Neural cell (in vitro differentiated cells): ENCODE data around the gene LCNL1. TPM values are rescaled to one million over a fixed set of nuclear protein-coding genes. Genes with fewer than 3 reads are reported as not detected.

Experiments used
- H2AFZ ChIP-seq: fragments of 200-600, 300-800 bp; sonication (generic), shearing (Covaris generic); 2 replicates; pipeline ENCODE4 v1.6.0; 2014; ENCODE audit warnings: low read depth, mild to moderate bottlenecking, antibody characterized with exemption, low read length, moderate library complexity
- H3F3A ChIP-seq: fragments of 200-600 bp; shearing (Covaris generic); 2 replicates; pipeline ENCODE4 v1.6.1; 2016; ENCODE audit warnings: mild to moderate bottlenecking, moderate library complexity, mixed read lengths, antibody characterized with exemption, low read length; ENCODE audit not compliant: insufficient read depth, poor library complexity, severe bottlenecking
- H3K27ac ChIP-seq: fragments of 200-600, 300-800 bp; sonication (generic), shearing (Covaris generic); 2 replicates; pipeline ENCODE4 v1.5.1; 2014; ENCODE audit warnings: mild to moderate bottlenecking, low read length, moderate library complexity
- H3K27me3 ChIP-seq: fragments of 300-800, 200-600 bp; sonication (generic), shearing (Covaris generic); 2 replicates; pipeline ENCODE4 v1.6.0; 2014; ENCODE audit warnings: mild to moderate bottlenecking, low read depth, low read length, moderate library complexity; ENCODE audit not compliant: insufficient read depth
- H3K36me3 ChIP-seq: fragments of 300-800, 200-600 bp; sonication (generic), shearing (Covaris generic); 2 replicates; pipeline ENCODE4 v1.5.1; 2014; ENCODE audit warnings: mild to moderate bottlenecking, antibody characterized with exemption, low read length, moderate library complexity; ENCODE audit not compliant: insufficient read depth
- H3K4me2 ChIP-seq: fragments of 300-800, 200-600 bp; sonication (generic), shearing (Covaris generic); 2 replicates; pipeline ENCODE4 v1.6.0; 2014; ENCODE audit warnings: mild to moderate bottlenecking, low read length
- H3K4me3 ChIP-seq: fragments of 300-800, 200-600 bp; sonication (generic), shearing (Covaris generic); 2 replicates; pipeline ENCODE4 v1.5.1; 2014; ENCODE audit warnings: mild to moderate bottlenecking, low read length, moderate library complexity
- H3K79me2 ChIP-seq: fragments of 200-600 bp; shearing (Covaris generic); replicated peaks from 2 replicates; pipeline ENCODE4 v1.6.0; 2014; ENCODE audit warnings: mild to moderate bottlenecking, low read length, moderate library complexity; ENCODE audit not compliant: insufficient read depth
- H3K9ac ChIP-seq: fragments of 300-800, 200-600 bp; sonication (generic), shearing (Covaris generic); 2 replicates; pipeline ENCODE4 v1.6.1; 2016; ENCODE audit warnings: mild to moderate bottlenecking, low read length, mixed read lengths
- H3K9me2 ChIP-seq: fragments of 200-600 bp; shearing (Covaris generic); 2 replicates; pipeline ENCODE4 v1.6.1; 2016; ENCODE audit warnings: mild to moderate bottlenecking, low read length, mixed read lengths; ENCODE audit not compliant: insufficient read depth
- H3K9me3 ChIP-seq: fragments of 200-600, 300-800 bp; sonication (generic), shearing (Covaris generic); 2 replicates; pipeline ENCODE4 v1.6.1; 2016; ENCODE audit warnings: mild to moderate bottlenecking, mixed run types, low read length, moderate library complexity, mixed read lengths
- H4K20me1 ChIP-seq: fragments of 200-600 bp; shearing (Covaris generic); 2 replicates; pipeline ENCODE4 v1.6.1; 2016; ENCODE audit warnings: mild to moderate bottlenecking, mixed run types; ENCODE audit not compliant: insufficient read depth
- EP300 ChIP-seq: fragments of 450-650 bp; conservative IDR thresholded peaks from 2 replicates; pipeline ENCODE4 v1.6.1; 2014; ENCODE audit warnings: antibody characterized with exemption, mild to moderate bottlenecking, moderate library complexity; ENCODE audit not compliant: poor library complexity, severe bottlenecking
- EZH2 ChIP-seq: fragments of 200-600, 300-800 bp; shearing (Covaris generic), sonication (generic); IDR thresholded peaks from 2 replicates; pipeline ENCODE4 v1.6.1; 2014; ENCODE audit warnings: antibody characterized with exemption, low read length, borderline replicate concordance, mild to moderate bottlenecking; ENCODE audit not compliant: insufficient read depth, poor library complexity, severe bottlenecking
- MXI1 ChIP-seq: fragments of 450-650 bp; conservative IDR thresholded peaks from 2 replicates; pipeline ENCODE4 v1.6.1; 2014; ENCODE audit warnings: antibody characterized with exemption, mild to moderate bottlenecking; ENCODE audit not compliant: poor library complexity, severe bottlenecking
- POLR2AphosphoS5 ChIP-seq: IDR thresholded peaks from 2 replicates; pipeline ENCODE4 v1.6.1; 2012
- RAD21 ChIP-seq: fragments of 450-650 bp; conservative IDR thresholded peaks from 2 replicates; pipeline ENCODE4 v1.6.1; 2014; ENCODE audit warnings: antibody characterized with exemption, mild to moderate bottlenecking, moderate library complexity
- SMC3 ChIP-seq: fragments of 450-650 bp; conservative IDR thresholded peaks from 2 replicates; pipeline ENCODE4 v1.6.1; 2014; ENCODE audit warnings: antibody characterized with exemption, mild to moderate bottlenecking, moderate library complexity; ENCODE audit not compliant: poor library complexity
- TAF1 ChIP-seq: IDR thresholded peaks from 2 replicates; pipeline ENCODE4 v1.6.1; 2012; ENCODE audit warnings: low read depth
- polyA plus RNA-seq: library from polyadenylated mRNA; depleted of rRNA; stranded (reverse); fragments of >200 nt; gene quantifications from 2 replicates; pipeline ENCODE4 v1.2.3, GENCODE V29; 2014
- TF ChIP-seq, protein P1 (sequence below): IDR thresholded peaks from 2 replicates; pipeline ENCODE4 v1.6.1; 2012; ENCODE audit warnings: borderline replicate concordance
- TF ChIP-seq, protein P2 (sequence below): fragments of 450-650 bp; IDR thresholded peaks from 2 replicates; pipeline ENCODE4 v1.5.1; 2014; ENCODE audit warnings: antibody characterized with exemption, mild to moderate bottlenecking, moderate library complexity; ENCODE audit not compliant: poor library complexity, severe bottlenecking

The LCNL1 gene
- polyA plus RNA-seq, 1 donor from 2014 or later: not detected

GRCh38 chr9:136958898-136959850 is 23.6 kb upstream of the LCNL1 start:
- Histone ChIP-seq H3K79me2 (no peaks in the 10 kb centered on the region), H4K20me1 (no peaks in the 10 kb centered on the region), H3K4me3 (no peak overlapping the region), H2AFZ (no peak overlapping the region), H3K9me2 (no peaks in the 10 kb centered on the region), H3K36me3 (no peaks in the 10 kb centered on the region), H3F3A (no peaks in the 10 kb centered on the region), H3K27me3 (no peaks in the 10 kb centered on the region), H3K9me3 (no peaks in the 10 kb centered on the region), H3K9ac (no peak overlapping the region), H3K4me2 (no peak overlapping the region), H3K27ac (no peak overlapping the region)
- TF ChIP-seq RAD21 (no peak), TAF1 (no peak)
- TF ChIP-seq, protein P1, sequence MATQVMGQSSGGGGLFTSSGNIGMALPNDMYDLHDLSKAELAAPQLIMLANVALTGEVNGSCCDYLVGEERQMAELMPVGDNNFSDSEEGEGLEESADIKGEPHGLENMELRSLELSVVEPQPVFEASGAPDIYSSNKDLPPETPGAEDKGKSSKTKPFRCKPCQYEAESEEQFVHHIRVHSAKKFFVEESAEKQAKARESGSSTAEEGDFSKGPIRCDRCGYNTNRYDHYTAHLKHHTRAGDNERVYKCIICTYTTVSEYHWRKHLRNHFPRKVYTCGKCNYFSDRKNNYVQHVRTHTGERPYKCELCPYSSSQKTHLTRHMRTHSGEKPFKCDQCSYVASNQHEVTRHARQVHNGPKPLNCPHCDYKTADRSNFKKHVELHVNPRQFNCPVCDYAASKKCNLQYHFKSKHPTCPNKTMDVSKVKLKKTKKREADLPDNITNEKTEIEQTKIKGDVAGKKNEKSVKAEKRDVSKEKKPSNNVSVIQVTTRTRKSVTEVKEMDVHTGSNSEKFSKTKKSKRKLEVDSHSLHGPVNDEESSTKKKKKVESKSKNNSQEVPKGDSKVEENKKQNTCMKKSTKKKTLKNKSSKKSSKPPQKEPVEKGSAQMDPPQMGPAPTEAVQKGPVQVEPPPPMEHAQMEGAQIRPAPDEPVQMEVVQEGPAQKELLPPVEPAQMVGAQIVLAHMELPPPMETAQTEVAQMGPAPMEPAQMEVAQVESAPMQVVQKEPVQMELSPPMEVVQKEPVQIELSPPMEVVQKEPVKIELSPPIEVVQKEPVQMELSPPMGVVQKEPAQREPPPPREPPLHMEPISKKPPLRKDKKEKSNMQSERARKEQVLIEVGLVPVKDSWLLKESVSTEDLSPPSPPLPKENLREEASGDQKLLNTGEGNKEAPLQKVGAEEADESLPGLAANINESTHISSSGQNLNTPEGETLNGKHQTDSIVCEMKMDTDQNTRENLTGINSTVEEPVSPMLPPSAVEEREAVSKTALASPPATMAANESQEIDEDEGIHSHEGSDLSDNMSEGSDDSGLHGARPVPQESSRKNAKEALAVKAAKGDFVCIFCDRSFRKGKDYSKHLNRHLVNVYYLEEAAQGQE: no peak

GRCh38 chr9:136960212-136960937 is 22.4 kb upstream of the LCNL1 start:
- no peaks in the 10 kb centered on the region for H3F3A ChIP-seq
- H3K36me3 ChIP-seq: no peaks in the 10 kb centered on the region
- no peaks in the 10 kb centered on the region for H3K27me3 ChIP-seq
- TF ChIP-seq EZH2: no peak
- TF ChIP-seq MXI1: no peak
- no peak for TF ChIP-seq TAF1
- TF ChIP-seq, protein P1: no peak
- TF ChIP-seq, protein P2, sequence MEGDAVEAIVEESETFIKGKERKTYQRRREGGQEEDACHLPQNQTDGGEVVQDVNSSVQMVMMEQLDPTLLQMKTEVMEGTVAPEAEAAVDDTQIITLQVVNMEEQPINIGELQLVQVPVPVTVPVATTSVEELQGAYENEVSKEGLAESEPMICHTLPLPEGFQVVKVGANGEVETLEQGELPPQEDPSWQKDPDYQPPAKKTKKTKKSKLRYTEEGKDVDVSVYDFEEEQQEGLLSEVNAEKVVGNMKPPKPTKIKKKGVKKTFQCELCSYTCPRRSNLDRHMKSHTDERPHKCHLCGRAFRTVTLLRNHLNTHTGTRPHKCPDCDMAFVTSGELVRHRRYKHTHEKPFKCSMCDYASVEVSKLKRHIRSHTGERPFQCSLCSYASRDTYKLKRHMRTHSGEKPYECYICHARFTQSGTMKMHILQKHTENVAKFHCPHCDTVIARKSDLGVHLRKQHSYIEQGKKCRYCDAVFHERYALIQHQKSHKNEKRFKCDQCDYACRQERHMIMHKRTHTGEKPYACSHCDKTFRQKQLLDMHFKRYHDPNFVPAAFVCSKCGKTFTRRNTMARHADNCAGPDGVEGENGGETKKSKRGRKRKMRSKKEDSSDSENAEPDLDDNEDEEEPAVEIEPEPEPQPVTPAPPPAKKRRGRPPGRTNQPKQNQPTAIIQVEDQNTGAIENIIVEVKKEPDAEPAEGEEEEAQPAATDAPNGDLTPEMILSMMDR: no peak
- no peak for TF ChIP-seq EP300
- no peak for TF ChIP-seq RAD21
- TF ChIP-seq POLR2AphosphoS5: no peak
- no peak for TF ChIP-seq SMC3
- no peaks in the 10 kb centered on the region for H3K79me2 ChIP-seq
- no peak overlapping the region for H2AFZ ChIP-seq
- H3K4me2 ChIP-seq: no peak overlapping the region
- no peaks in the 10 kb centered on the region for H3K9me3 ChIP-seq
- H3K9ac ChIP-seq: no peak overlapping the region
- no peaks in the 10 kb centered on the region for H4K20me1 ChIP-seq
- H3K4me3 ChIP-seq: no peak overlapping the region
- no peak overlapping the region for H3K27ac ChIP-seq
- no peaks in the 10 kb centered on the region for H3K9me2 ChIP-seq
